GM19043 (cell line): Measurements from ENCODE around the gene CFAP46.

Source experiments
- ATAC-seq: cut with Tn5 transposase; IDR thresholded peaks from one replicate; pipeline ENCODE4 v1.9.1; 2021; ENCODE audit warnings: low read depth; ENCODE audit not compliant: unreplicated experiment

The CFAP46 gene

GRCh38 chr10:132980426-132981172, 38.2 kb upstream of the CFAP46 start:
- no peak for ATAC-seq

- ATAC-seq = no peak
These were observed 37.4 kb upstream of the CFAP46 start for GRCh38 chr10:132979491-132980425.

- no peak for ATAC-seq
These were observed 36.2 kb upstream of the CFAP46 start for GRCh38 chr10:132978542-132978941.

- ATAC-seq = no peak
These were observed 35.4 kb upstream of the CFAP46 start for GRCh38 chr10:132977807-132978206.

DNA sequence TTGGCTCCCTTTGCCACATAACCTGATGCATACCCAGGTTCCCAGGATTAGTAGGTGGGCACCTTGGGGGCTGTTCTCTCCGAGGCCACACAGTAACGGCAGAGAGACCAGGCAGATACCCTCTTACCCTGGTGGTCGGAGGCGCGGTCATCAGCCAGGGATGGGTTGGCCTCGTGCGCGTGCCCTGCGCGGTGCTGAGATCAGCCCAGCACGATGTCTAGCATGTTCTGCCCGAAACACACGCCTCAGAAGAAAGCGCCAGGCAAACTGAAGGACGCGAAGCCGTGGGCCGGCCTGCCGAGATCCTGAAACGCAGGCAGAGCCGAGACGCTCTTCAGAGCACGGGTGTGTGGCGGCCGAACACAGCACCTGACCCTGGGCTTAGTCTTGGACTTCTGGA, 34.7 kb upstream of the CFAP46 start:
- no peak for ATAC-seq

DNA sequence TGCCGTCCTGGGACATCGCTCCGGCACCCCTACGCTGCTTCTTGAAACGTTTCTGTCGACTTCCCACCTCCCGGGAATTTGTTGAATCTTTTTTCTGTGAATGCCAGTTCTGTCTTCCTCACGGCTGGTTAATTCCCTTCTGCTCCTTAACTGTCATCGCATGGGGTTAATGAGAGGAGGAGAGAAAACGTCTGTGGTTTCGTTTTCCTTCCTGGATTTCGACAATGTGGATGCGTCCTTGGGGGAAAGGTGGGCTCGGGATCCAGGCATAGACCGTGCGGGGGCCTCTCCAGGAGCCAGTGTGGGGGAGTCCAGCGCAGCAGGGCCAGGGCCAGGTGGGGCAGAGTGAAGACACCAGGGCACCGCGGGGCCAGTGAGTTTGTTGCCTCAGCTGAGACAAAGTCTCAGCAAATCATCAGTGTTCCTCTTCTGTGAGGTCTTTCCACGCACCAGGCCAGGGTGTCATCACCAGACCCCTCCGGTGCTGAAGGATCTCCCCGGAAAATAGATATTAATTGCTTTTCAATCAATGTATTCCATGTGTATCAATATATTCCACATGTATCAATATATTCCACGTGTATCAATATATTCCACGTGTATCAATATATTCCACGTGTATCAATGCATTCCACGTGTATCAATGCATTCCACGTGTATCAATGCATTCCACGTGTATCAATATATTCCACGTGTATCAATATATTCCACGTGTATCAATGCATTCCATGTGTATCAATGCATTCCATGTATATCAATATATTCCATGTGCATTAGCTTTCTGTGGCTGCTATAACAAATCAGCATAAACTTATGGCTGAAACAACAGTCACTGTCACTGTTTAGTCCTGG, 33.7 kb upstream of the CFAP46 start:
- ATAC-seq = no peak

GRCh38 chr10:132974886-132975830, 32.8 kb upstream of the CFAP46 start:
- no peak for ATAC-seq

DNA sequence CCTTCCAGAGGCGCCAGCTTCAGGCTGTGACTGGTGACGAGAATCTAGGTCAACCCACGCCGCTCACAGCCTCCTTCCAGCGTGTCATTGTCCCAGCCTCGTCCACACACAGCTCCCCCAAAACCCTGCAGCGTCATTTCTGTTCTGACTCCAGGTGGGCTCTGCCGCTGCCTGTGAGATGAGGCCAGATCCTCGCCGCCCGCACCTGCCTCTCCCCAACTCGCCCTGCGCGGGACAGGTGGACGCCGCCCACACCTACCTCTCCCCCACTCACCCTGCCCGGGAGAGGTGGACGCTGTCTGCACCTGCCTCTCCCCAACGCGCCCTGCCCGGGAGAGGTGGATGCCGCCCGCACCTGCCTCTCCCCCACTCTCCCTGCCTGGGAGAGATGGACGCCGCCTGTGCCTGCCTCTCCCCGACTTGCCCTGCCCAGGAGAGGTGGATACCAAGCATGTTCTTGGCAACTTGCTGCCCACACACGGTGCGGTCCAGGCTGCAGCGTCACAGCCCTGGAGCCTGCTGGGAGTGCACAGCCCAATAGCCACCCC, 32.0 kb upstream of the CFAP46 start:
- ATAC-seq = no peak

GRCh38 chr10:132973903-132974241, 31.5 kb upstream of the CFAP46 start:
- ATAC-seq = no peak

DNA sequence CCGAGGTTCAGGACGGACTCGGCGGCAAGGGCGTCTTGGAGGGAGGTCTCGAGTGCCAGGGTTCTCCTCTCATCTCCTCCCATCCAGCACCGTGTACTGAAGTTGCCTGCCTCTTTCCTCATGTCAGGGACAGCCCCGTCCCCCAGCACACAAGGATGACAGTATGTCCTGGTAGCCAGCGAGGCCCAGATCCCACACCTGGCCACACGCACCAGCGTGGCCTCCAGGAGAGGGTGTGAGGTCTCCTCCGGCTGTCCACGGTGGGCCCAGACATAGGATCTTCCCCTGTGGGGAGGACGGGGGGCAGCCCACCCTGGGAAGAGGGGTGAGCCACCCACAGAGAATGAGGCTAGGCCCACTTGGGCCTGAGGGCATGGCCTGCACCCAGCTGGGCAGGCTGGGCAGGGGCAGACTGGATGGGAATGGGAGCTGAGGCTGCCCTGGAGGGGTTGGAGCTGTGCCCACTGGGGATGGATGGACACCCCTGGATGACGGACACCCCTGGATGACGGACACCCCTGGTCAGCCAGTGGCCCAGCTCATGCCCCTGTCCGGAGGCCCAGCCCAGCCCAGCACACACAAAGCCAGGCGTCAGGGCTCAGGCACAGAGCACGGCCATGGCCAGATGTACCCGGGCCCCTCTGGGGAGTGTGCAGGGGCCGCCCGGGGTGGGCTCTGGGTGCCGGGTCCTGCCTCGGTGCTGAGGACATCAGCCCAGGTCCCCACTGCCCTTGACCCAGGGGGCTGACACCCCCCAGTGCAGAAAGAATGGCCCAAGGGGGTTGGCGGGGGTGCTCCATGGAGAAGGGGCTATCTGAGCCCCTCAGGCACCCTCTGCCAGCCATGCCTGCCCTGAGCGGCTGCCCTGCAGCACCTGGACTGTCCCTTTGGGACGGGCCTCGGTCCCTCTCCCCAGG, 30.9 kb upstream of the CFAP46 start:
- ATAC-seq = no peak

GRCh38 chr10:132972149-132972985, 30.0 kb upstream of the CFAP46 start:
- no peak for ATAC-seq

- no peak for ATAC-seq
These were observed 29.2 kb upstream of the CFAP46 start for GRCh38 chr10:132971448-132972148.

GRCh38 chr10:132970641-132971438, 28.5 kb upstream of the CFAP46 start:
- no peak for ATAC-seq

DNA sequence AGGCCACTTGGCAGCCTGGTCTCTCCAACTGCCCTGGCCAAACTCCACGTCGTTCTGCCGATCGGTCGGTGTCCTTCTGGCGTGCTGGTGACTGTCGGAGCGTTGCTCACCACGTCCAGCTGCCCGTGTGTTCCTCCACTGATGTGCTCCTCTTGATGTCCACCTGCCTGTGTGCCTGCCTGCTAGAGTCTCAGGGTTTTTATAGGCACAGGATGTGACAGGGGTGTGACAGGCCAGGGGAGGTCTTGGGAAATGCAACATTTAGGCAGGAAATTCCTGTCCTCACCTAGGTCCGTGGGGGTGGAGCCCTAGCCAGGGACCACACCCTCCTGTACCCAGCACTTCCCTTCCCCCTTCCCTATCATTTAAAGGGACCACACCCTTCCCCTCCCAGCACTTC, 25.2 kb upstream of the CFAP46 start:
- ATAC-seq = no peak

DNA sequence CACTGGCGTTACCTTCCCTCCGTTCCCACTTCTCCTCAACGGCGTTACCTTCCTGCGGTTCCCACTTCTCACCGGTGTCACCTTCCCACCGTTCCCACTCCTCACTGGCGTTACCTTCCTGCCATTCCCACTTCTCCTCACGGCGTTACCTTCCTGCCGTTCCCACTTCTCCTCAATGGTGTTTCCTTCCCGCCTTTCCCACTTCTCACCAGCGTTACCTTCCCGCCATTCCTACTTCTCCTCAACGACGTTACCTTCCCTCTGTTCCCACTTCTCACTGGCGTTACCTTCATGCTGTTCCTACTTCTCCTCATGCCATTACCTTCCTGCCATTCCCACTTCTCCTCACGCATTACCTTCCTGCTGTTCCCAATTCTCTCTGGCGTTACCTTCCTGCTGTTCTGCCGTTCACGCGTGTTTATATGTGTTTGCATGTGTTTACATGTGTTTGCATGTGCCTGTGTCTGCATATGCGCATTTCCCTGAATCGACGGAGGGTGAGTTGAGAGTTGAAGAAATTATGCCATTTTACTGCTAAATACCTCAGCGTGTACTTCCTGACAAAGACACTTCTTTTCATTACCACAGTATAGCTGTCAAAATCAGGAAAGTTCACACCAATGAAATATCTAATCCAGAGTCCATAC, 23.2 kb upstream of the CFAP46 start:
- ATAC-seq = no peak
